ENCODE measurements around the gene SLX4IP. TPM values are rescaled to one million over a fixed set of nuclear protein-coding genes. Genes with fewer than 3 reads are reported as not detected.

SLX4IP gene
- total RNA-seq, 1 donor from 2014 or later: 5.4 TPM

GRCh38 chr20:10636326-10636818 is 201.3 kb downstream of the SLX4IP start:
- peak; percentile 36 for TF ChIP-seq CTCF (IDR thresholded peaks at IDR 0.05)
- Mint-ChIP-seq H3K27ac (ENCODE audit: unreplicated experiment) (peak overlapping the region; percentile 95), H3K27me3 (ENCODE audit: low read depth) (no peaks in the 10 kb centered on the region), H3K4me3 (ENCODE audit: unreplicated experiment) (no peak overlapping the region), H3K4me1 (ENCODE audit: low read depth) (peaks cover 98% of the 10 kb centered on the region), H3K36me3 (ENCODE audit: low read depth) (peaks cover 36% of the 10 kb centered on the region), H3K9me3 (ENCODE audit: low read depth) (no peaks in the 10 kb centered on the region)
- no peak for DNase-seq (ENCODE audit: low spot score)

GRCh38 chr20:10637031-10637559 is 202.0 kb downstream of the SLX4IP start:
- Mint-ChIP-seq H3K27ac (ENCODE audit: unreplicated experiment) (peak overlapping the region; percentile 95), H3K9me3 (ENCODE audit: low read depth) (no peaks in the 10 kb centered on the region), H3K4me1 (ENCODE audit: low read depth) (peaks cover 98% of the 10 kb centered on the region), H3K27me3 (ENCODE audit: low read depth) (no peaks in the 10 kb centered on the region), H3K4me3 (ENCODE audit: unreplicated experiment) (peak overlapping the region; percentile 54), H3K36me3 (ENCODE audit: low read depth) (peaks cover 42% of the 10 kb centered on the region)
- no peak for DNase-seq (ENCODE audit: low spot score)
- TF ChIP-seq CTCF (IDR thresholded peaks at IDR 0.05): no peak

- H3K27me3 Mint-ChIP-seq (ENCODE audit: low read depth): no peaks in the 10 kb centered on the region
- H3K9me3 Mint-ChIP-seq (ENCODE audit: low read depth): no peaks in the 10 kb centered on the region
- no peak for TF ChIP-seq CTCF (IDR thresholded peaks at IDR 0.05)
- H3K4me1 Mint-ChIP-seq (ENCODE audit: low read depth): peaks cover 97% of the 10 kb centered on the region
- peaks cover 46% of the 10 kb centered on the region for H3K36me3 Mint-ChIP-seq (ENCODE audit: low read depth)
- H3K4me3 Mint-ChIP-seq (ENCODE audit: unreplicated experiment): peak overlapping the region; percentile 54
- peak overlapping the region; percentile 95 for H3K27ac Mint-ChIP-seq (ENCODE audit: unreplicated experiment)
- DNase-seq (ENCODE audit: low spot score): no peak
Observed at GRCh38 chr20:10637563-10637962, 202.5 kb downstream of the SLX4IP start.

- Mint-ChIP-seq H3K4me1 (ENCODE audit: low read depth) (peaks cover 97% of the 10 kb centered on the region), H3K36me3 (ENCODE audit: low read depth) (peaks cover 56% of the 10 kb centered on the region), H3K4me3 (ENCODE audit: unreplicated experiment) (peak overlapping the region; percentile 29), H3K27me3 (ENCODE audit: low read depth) (no peaks in the 10 kb centered on the region), H3K27ac (ENCODE audit: unreplicated experiment) (peak overlapping the region; percentile 90), H3K9me3 (ENCODE audit: low read depth) (no peaks in the 10 kb centered on the region)
- no peak for TF ChIP-seq CTCF (IDR thresholded peaks at IDR 0.05)
- DNase-seq (ENCODE audit: low spot score): no peak
Observed at GRCh38 chr20:10639077-10639736, 204.1 kb downstream of the SLX4IP start.

- H3K4me3 Mint-ChIP-seq (ENCODE audit: unreplicated experiment): peak overlapping the region; percentile 29
- peaks cover 62% of the 10 kb centered on the region for H3K36me3 Mint-ChIP-seq (ENCODE audit: low read depth)
- peaks cover 97% of the 10 kb centered on the region for H3K4me1 Mint-ChIP-seq (ENCODE audit: low read depth)
- H3K27ac Mint-ChIP-seq (ENCODE audit: unreplicated experiment): peak overlapping the region; percentile 90
- TF ChIP-seq CTCF (IDR thresholded peaks at IDR 0.05): no peak
- no peaks in the 10 kb centered on the region for H3K27me3 Mint-ChIP-seq (ENCODE audit: low read depth)
- H3K9me3 Mint-ChIP-seq (ENCODE audit: low read depth): no peaks in the 10 kb centered on the region
- DNase-seq (ENCODE audit: low spot score): no peak
Observed at GRCh38 chr20:10639737-10640556, 204.8 kb downstream of the SLX4IP start.

Measured in chondrocyte (in vitro differentiated cells).